ENCODE results near the gene TBATA. TPM values are rescaled to one million over a fixed set of nuclear protein-coding genes. Genes with fewer than 3 reads are reported as not detected.

The TBATA gene
- total and polyA plus RNA-seq, 2 donors from 2014 or later: 1.9 TPM; not detected in 1

- intact Hi-C loops (cut with DNase I): no loop called here
- H3K9me3 ChIP-seq (ENCODE audit: control insufficient read depth in 2 of 3, insufficient read depth in 1 of 3, low read length in 3 of 3): no peaks in the 10 kb centered on the region
- H3K36me3 ChIP-seq (ENCODE audit: control insufficient read depth in 2 of 3, insufficient read depth in 3 of 3, low read length in 3 of 3): no peaks in the 10 kb centered on the region
- H3K4me3 ChIP-seq (ENCODE audit: low read length in 3 of 3): no peak overlapping the region
- peaks cover 0 to 11% (median 2%) of the 10 kb centered on the region in 3 donors for H3K4me1 ChIP-seq (ENCODE audit: control insufficient read depth in 2 of 3, insufficient read depth in 2 of 3, low read depth in 1 of 3, low read length in 3 of 3)
- FAIRE-seq: no peak
- no peak for TF ChIP-seq CTCF (IDR thresholded peaks at IDR 0.05; ENCODE audit: borderline replicate concordance, extremely low read depth, insufficient read depth)
- DNase-seq: peak in 1 of 5 donors; percentile 34
- no peaks in the 10 kb centered on the region for H3K27me3 ChIP-seq (ENCODE audit: control insufficient read depth, insufficient read depth, low read length)
- no peak overlapping the region for H3K27ac ChIP-seq (ENCODE audit: low read depth in 2 of 2, low read length in 2 of 2)
- H3K9ac ChIP-seq (ENCODE audit: low read length in 3 of 3): no peak overlapping the region
These were observed 33.8 kb downstream of the TBATA start for GRCh38 chr10:70751356-70751755.

DNA sequence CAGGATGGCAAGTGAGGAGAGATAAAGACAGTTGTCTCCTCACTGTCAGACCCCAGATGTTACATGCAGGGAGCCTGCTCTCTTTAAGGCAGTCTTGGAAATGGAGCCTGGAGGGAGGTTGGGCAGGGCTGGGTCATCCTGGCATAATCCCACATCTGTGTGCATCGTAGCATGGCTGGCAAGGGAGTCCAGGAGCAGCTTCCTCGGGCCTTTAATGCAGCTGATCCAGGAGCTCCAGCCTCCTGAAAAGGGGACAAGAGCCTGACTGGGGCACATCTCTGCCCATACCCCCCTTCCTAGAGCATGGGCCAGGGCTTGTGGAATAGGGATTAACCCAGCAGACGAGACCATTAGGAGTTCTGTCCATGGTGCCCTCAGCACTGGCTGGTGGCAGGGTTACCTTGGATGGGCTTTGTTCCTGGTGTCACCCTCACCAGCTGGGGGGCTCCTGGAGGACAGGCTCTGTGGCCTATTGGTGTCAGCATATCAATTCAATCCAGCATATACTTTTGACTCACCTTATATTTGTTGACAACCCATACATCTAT is 34.9 kb downstream of the TBATA start:
- Histone ChIP-seq H3K4me1 (ENCODE audit: control insufficient read depth in 2 of 3, insufficient read depth in 2 of 3, low read depth in 1 of 3, low read length in 3 of 3) (peaks cover 0 to 11% (median 2%) of the 10 kb centered on the region in 3 donors), H3K9ac (ENCODE audit: low read length in 3 of 3) (no peak overlapping the region), H3K9me3 (ENCODE audit: control insufficient read depth in 2 of 3, insufficient read depth in 1 of 3, low read length in 3 of 3) (no peaks in the 10 kb centered on the region), H3K27ac (ENCODE audit: low read depth in 2 of 2, low read length in 2 of 2) (no peak overlapping the region), H3K27me3 (ENCODE audit: control insufficient read depth, insufficient read depth, low read length) (no peaks in the 10 kb centered on the region), H3K4me3 (ENCODE audit: low read length in 3 of 3) (no peak overlapping the region), H3K36me3 (ENCODE audit: control insufficient read depth in 2 of 3, insufficient read depth in 3 of 3, low read length in 3 of 3) (no peaks in the 10 kb centered on the region)
- intact Hi-C loops (cut with DNase I): no loop called here
- no peak for FAIRE-seq
- no peak for TF ChIP-seq CTCF (IDR thresholded peaks at IDR 0.05; ENCODE audit: borderline replicate concordance, extremely low read depth, insufficient read depth)
- peak in 1 of 5 donors; percentile 23 for DNase-seq

DNA sequence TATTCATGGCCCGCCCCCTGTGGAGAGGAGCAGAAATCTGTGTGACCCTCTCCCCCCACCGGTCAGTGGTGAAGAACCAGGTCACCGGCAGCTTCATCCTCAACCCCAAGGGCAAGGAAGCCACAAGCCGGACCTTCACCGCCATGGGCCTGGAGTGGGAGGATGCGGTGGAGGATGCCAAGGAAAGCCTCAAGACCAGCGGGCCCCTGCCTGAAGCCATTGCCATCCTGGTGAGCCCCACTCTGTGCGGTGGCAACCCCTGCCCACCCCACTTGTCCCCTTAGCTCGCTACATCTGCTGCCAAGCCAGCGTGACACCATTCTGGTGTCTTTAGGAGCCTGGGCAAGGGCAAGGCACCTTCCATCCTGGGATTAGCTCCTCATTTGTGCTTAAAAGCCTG is 35.4 kb downstream of the TBATA start:
- no peak for FAIRE-seq
- H3K4me3 ChIP-seq (ENCODE audit: low read length in 3 of 3): no peak overlapping the region
- no peaks in the 10 kb centered on the region for H3K36me3 ChIP-seq (ENCODE audit: control insufficient read depth in 2 of 3, insufficient read depth in 3 of 3, low read length in 3 of 3)
- no peak overlapping the region for H3K27ac ChIP-seq (ENCODE audit: low read depth in 2 of 2, low read length in 2 of 2)
- H3K27me3 ChIP-seq (ENCODE audit: control insufficient read depth, insufficient read depth, low read length): no peaks in the 10 kb centered on the region
- no peak overlapping the region for H3K9ac ChIP-seq (ENCODE audit: low read length in 3 of 3)
- intact Hi-C loops (cut with DNase I): no loop called here
- H3K4me1 ChIP-seq (ENCODE audit: control insufficient read depth in 2 of 3, insufficient read depth in 2 of 3, low read depth in 1 of 3, low read length in 3 of 3): peaks cover 0 to 11% (median 2%) of the 10 kb centered on the region in 3 donors
- H3K9me3 ChIP-seq (ENCODE audit: control insufficient read depth in 2 of 3, insufficient read depth in 1 of 3, low read length in 3 of 3): no peaks in the 10 kb centered on the region
- TF ChIP-seq CTCF (IDR thresholded peaks at IDR 0.05; ENCODE audit: borderline replicate concordance, extremely low read depth, insufficient read depth): no peak
- DNase-seq: peak in 1 of 5 donors; percentile 62

Measured in kidney (tissue), 14 donors.